Hepatocyte (in vitro differentiated cells): ENCODE results near the gene IL17RE. TPM values are rescaled to one million over a fixed set of nuclear protein-coding genes. Genes with fewer than 3 reads are reported as not detected.

Experiments
- DNase-seq: peaks from one replicate; pipeline ENCODE4 v3.0.0-alpha.2; 2016; ENCODE audit warnings: low spot score
- H2AFZ ChIP-seq: fragments of 200-600 bp; sonication (generic); 2 replicates; pipeline ENCODE4 v1.6.0; 2016; ENCODE audit warnings: antibody characterized with exemption, mild to moderate bottlenecking
- H3K27ac ChIP-seq: fragments of 200-600 bp; sonication (generic); 2 replicates; pipeline ENCODE4 v1.5.1; 2016; ENCODE audit warnings: mild to moderate bottlenecking
- H3K27me3 ChIP-seq: fragments of 200-600 bp; sonication (generic); 2 replicates; pipeline ENCODE4 v1.6.1; 2016
- H3K36me3 ChIP-seq: fragments of 200-600 bp; sonication (generic); replicated peaks from 2 replicates; pipeline ENCODE4 v1.5.1; 2016; ENCODE audit warnings: low read depth; ENCODE audit not compliant: insufficient read depth
- H3K4me1 ChIP-seq: fragments of 200-600 bp; sonication (generic); 2 replicates; pipeline ENCODE4 v1.5.1; 2016; ENCODE audit warnings: mild to moderate bottlenecking, moderate library complexity; ENCODE audit not compliant: insufficient read depth
- H3K4me2 ChIP-seq: fragments of 200-600 bp; sonication (generic); 2 replicates; pipeline ENCODE4 v1.6.0; 2016
- H3K4me3 ChIP-seq: fragments of 200-600 bp; sonication (generic); 2 replicates; pipeline ENCODE4 v1.5.1; 2016; ENCODE audit warnings: mild to moderate bottlenecking
- H3K79me2 ChIP-seq: fragments of 200-600 bp; sonication (generic); 2 replicates; pipeline ENCODE4 v1.6.0; 2017; ENCODE audit warnings: mild to moderate bottlenecking
- H3K9me2 ChIP-seq: fragments of 200-600 bp; sonication (generic); replicated peaks from 2 replicates; pipeline ENCODE4 v1.6.0; 2017; ENCODE audit warnings: mild to moderate bottlenecking; ENCODE audit not compliant: insufficient read depth
- H3K9me3 ChIP-seq: fragments of 200-600 bp; sonication (generic); 2 replicates; pipeline ENCODE4 v1.5.1; 2016; ENCODE audit warnings: low read depth, mild to moderate bottlenecking
- H4K20me1 ChIP-seq: fragments of 200-600 bp; sonication (generic); 2 replicates; pipeline ENCODE4 v1.6.0; 2016; ENCODE audit warnings: mild to moderate bottlenecking; ENCODE audit not compliant: insufficient read depth, poor library complexity, severe bottlenecking
- EZH2 ChIP-seq: fragments of 200-600 bp; sonication (generic); IDR thresholded peaks from 2 replicates; pipeline ENCODE4 v1.6.1; 2016; ENCODE audit warnings: antibody characterized with exemption, mild to moderate bottlenecking, borderline replicate concordance
- EZH2phosphoT487 ChIP-seq: fragments of 200-600 bp; sonication (generic); IDR thresholded peaks from one replicate; pipeline ENCODE4 v1.6.1; 2018; ENCODE audit warnings: antibody characterized with exemption, mild to moderate bottlenecking, low read depth, moderate library complexity; ENCODE audit not compliant: unreplicated experiment, severe bottlenecking
- WGBS: methylation state at CpG from one replicate; pipeline ENCODE4 v1.1.6; 2016; ENCODE audit warnings: low lambda C conversion rate; ENCODE audit errors: missing lambda C conversion rate; 5-methylcytosine and 5-hydroxymethylcytosine counted together
- polyA plus RNA-seq: library from polyadenylated mRNA; unstranded; fragments of >200 nt; fragmentation: Nextera tagmentation; extraction: Ambion mirVana; gene quantifications from 2 replicates; pipeline ENCODE4 v1.2.1, GENCODE V29; 2016
- total RNA-seq: library from RNA; depleted of rRNA; stranded (reverse); fragments of >200 nt; gene quantifications from 2 replicates; pipeline ENCODE4 v1.2.3, GENCODE V29; 2014
- TF ChIP-seq, protein P1 (sequence below): fragments of 200-600 bp; sonication (generic); IDR thresholded peaks from 2 replicates; pipeline ENCODE4 v1.5.1; 2016; ENCODE audit warnings: antibody characterized with exemption, mild to moderate bottlenecking; ENCODE audit not compliant: poor library complexity

Gene IL17RE
- total and polyA plus RNA-seq, 2 experiments from 2014 or later: 6.8 to 9.1 TPM

DNA sequence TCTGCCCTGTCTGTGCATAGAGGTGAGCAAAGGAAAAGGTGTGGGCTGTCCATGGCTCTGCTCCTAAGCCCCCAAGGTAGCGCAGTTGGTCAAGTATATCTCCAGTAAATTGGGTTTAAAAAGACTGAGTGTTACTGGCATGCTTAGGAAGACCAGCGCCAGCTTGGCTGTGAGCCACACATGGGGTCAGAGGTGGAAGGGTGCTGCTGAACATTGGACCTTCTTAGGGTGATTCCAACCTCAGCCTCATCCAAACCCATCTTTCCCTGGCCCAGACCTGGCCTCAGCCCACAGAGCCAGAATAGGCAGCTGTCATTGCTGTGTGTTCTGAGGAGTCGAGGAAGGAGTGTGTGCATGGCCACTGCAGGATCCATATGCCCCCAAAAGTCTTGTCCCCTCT, 5.6 kb downstream of the IL17RE start:
- H3K27ac ChIP-seq: no peak overlapping the region
- H3K36me3 ChIP-seq: no peaks in the 10 kb centered on the region

DNA sequence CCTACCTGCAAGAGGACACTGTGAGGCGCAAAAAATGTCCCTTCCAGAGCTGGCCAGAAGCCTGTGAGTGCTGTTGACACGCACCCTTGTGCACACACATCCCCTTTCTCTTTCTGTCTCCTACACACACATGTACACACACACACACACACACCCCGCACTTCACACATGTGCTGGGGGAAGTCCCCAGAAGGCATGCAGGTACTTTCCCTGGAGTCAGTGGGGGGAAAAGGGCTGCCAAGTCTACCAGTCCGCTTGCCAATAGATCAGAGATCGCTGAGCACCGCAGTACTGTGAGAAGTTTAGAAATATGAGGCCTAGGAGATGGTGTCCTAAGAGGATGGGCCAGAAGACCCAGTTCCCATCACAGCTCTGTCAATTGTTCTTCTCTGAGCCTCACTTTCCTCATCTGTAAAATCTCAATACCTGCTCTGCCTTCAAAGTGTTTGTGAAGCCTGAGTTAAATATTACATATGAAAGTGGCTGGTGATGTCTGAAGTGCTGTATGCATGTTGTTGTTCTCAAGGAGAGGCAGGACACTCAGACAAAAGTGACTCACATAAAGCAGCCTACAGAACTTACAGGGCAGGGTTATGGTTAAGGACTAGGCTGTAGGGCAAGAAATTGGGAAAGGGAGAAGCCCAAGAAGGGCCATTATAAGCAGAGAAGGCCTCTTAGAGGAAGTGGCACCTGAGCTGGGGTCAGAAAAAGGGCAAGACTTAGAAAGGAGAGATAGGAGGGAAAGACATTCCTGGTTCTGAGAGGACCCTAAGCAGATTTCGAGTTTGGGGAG, 6.8 kb downstream of the IL17RE start:
- Histone ChIP-seq H3K9me3 (no peaks in the 10 kb centered on the region), H3K4me2 (no peak overlapping the region), H4K20me1 (no peaks in the 10 kb centered on the region), H3K27ac (no peak overlapping the region), H3K36me3 (no peaks in the 10 kb centered on the region), H3K9me2 (no peaks in the 10 kb centered on the region), H3K4me1 (peaks cover 18% of the 10 kb centered on the region), H2AFZ (no peak overlapping the region), H3K4me3 (no peak overlapping the region), H3K79me2 (peaks cover 3% of the 10 kb centered on the region), H3K27me3 (no peaks in the 10 kb centered on the region)
- DNase-seq: no peak
- TF ChIP-seq EZH2: no peak
- no peak for TF ChIP-seq EZH2phosphoT487
- TF ChIP-seq, protein P1, sequence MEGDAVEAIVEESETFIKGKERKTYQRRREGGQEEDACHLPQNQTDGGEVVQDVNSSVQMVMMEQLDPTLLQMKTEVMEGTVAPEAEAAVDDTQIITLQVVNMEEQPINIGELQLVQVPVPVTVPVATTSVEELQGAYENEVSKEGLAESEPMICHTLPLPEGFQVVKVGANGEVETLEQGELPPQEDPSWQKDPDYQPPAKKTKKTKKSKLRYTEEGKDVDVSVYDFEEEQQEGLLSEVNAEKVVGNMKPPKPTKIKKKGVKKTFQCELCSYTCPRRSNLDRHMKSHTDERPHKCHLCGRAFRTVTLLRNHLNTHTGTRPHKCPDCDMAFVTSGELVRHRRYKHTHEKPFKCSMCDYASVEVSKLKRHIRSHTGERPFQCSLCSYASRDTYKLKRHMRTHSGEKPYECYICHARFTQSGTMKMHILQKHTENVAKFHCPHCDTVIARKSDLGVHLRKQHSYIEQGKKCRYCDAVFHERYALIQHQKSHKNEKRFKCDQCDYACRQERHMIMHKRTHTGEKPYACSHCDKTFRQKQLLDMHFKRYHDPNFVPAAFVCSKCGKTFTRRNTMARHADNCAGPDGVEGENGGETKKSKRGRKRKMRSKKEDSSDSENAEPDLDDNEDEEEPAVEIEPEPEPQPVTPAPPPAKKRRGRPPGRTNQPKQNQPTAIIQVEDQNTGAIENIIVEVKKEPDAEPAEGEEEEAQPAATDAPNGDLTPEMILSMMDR: no peak
- 93% methylated on average over 7 of the region's 7 CpGs for WGBS

More for the DNA sequence above, 5.6 kb downstream of the IL17RE start:
- H3K27me3 ChIP-seq: no peaks in the 10 kb centered on the region
- H3K9me3 ChIP-seq: no peaks in the 10 kb centered on the region
- no peaks in the 10 kb centered on the region for H3K9me2 ChIP-seq
- H4K20me1 ChIP-seq: no peaks in the 10 kb centered on the region
- no peak overlapping the region for H3K4me2 ChIP-seq
- WGBS: 96% methylated on average over 3 of the region's 3 CpGs
- peaks cover 12% of the 10 kb centered on the region for H3K79me2 ChIP-seq
- no peak overlapping the region for H2AFZ ChIP-seq
- no peak overlapping the region for H3K4me3 ChIP-seq
- H3K4me1 ChIP-seq: peaks cover 17% of the 10 kb centered on the region
- DNase-seq: no peak
- TF ChIP-seq EZH2phosphoT487: no peak
- TF ChIP-seq, protein P1: no peak
- no peak for TF ChIP-seq EZH2

DNA sequence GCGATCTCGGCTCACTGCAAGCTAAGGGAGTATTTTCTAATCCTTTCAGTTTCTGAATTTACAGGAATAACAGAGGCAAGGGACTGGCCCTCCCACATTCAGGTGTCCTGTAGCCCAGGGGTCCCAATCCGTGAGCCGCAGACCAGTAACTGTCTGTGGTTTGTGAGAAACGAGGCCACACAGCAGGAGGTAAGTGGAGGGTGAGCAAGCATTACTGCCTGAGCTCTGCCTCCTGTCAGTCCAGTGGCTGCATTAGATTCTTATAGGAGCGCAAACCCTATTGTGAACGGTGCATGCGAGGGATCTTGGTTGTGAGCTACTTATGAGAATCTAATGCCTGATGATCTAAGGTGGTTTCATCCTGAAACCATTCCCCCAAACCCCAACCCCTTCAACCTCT, 9.2 kb downstream of the IL17RE start:
- Histone ChIP-seq H3K4me2 (no peak overlapping the region), H3K79me2 (no peaks in the 10 kb centered on the region), H3K4me3 (no peak overlapping the region), H3K9me2 (no peaks in the 10 kb centered on the region), H3K36me3 (no peaks in the 10 kb centered on the region), H2AFZ (no peak overlapping the region), H3K27ac (no peak overlapping the region), H3K9me3 (no peaks in the 10 kb centered on the region), H3K27me3 (no peaks in the 10 kb centered on the region), H4K20me1 (no peaks in the 10 kb centered on the region), H3K4me1 (peaks cover 32% of the 10 kb centered on the region)
- 83% methylated on average over 8 of the region's 8 CpGs for WGBS
- DNase-seq: no peak
- TF ChIP-seq EZH2 (no peak), EZH2phosphoT487 (no peak)
- TF ChIP-seq, protein P1: no peak
